Parathyroid adenoma (tissue), 2 donors: ENCODE data around the gene DGKQ.
"Not testable (repeated sequence)": the region's sequence is repeated elsewhere in the genome, so short reads cannot be mapped to it uniquely, and the experiment has no call there.

Source experiments
- H2AFZ ChIP-seq: fragments of 300-600 bp; sonication (generic); one replicate; pipeline ENCODE4 v1.7.0; 2017; ENCODE audit warnings: antibody characterized with exemption, mild to moderate bottlenecking
- H3K27ac ChIP-seq: fragments of 300-600 bp; sonication (generic); one replicate; pipeline ENCODE4 v1.7.0; 2017
- H3K27me3 ChIP-seq: fragments of 300-600 bp; sonication (generic); one replicate; pipeline ENCODE4 v1.7.0; 2017; ENCODE audit warnings: low read length; ENCODE audit not compliant: control insufficient read depth, insufficient read depth
- H3K36me3 ChIP-seq: fragments of 300-600 bp; sonication (generic); one replicate; pipeline ENCODE4 v1.7.0; 2017; ENCODE audit warnings: low read length; ENCODE audit not compliant: control insufficient read depth, insufficient read depth
- H3K4me1 ChIP-seq: fragments of 300-600 bp; sonication (generic); one replicate; pipeline ENCODE4 v1.7.0; 2017; ENCODE audit warnings: control low read depth
- H3K4me2 ChIP-seq: fragments of 300-600 bp; sonication (generic); one replicate; pipeline ENCODE4 v1.7.0; 2017; ENCODE audit warnings: low read length
- H3K4me3 ChIP-seq: fragments of 300-600 bp; sonication (generic); one replicate; pipeline ENCODE4 v1.7.0; 2017; ENCODE audit warnings: low read depth, low read length
- H3K79me2 ChIP-seq: fragments of 300-600 bp; sonication (generic); one replicate; pipeline ENCODE4 v1.7.0; 2017; ENCODE audit warnings: control low read depth
- H3K9ac ChIP-seq: fragments of 300-600 bp; sonication (generic); one replicate; pipeline ENCODE4 v1.7.0; 2017; ENCODE audit warnings: mild to moderate bottlenecking
- H3K9me3 ChIP-seq: fragments of 300-600 bp; sonication (generic); one replicate; pipeline ENCODE4 v1.7.0; 2017; ENCODE audit warnings: low read length; ENCODE audit not compliant: control insufficient read depth
- TF ChIP-seq, protein P1 (sequence below): fragments of 300-600 bp; sonication (generic); IDR thresholded peaks from one replicate; pipeline ENCODE4 v1.7.0; 2017; ENCODE audit warnings: antibody characterized with exemption, mild to moderate bottlenecking
- donor health status: primary hyperparathyroidism.

Gene DGKQ

DNA sequence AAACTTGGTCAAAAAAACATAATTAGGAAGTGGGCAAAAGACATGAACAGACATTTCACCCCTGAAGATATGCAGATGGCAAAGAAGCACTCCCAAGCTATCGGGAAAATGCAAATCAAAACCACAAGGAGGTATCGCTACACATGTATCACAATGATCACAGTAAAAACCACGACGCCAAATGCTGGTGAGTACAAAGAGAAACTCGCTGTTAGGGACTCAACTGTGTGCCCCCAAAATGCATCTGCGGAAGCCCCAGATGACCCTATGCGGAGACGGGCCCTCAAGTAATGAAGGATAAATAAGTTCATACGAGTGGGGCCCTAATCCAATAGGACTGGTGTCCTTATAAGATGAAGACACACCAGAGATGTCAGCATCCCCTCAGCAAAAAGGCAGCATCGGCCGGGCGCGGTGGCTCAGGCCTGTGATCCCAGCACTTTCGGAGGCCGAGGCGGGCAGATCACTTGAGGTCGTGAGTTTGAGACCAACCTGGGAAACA is 51.5 kb downstream of the DGKQ start:
- Histone ChIP-seq H3K9me3 (no peaks in the 10 kb centered on the region), H2AFZ (no peak overlapping the region), H3K4me1 (no peaks in the 10 kb centered on the region), H3K9ac (no peak overlapping the region), H3K27ac (no peak overlapping the region), H3K4me3 (no peak overlapping the region), H3K79me2 (peaks cover 72% of the 10 kb centered on the region), H3K27me3 (no peaks in the 10 kb centered on the region), H3K36me3 (no peaks in the 10 kb centered on the region), H3K4me2 (no peak overlapping the region)
- TF ChIP-seq, protein P1, sequence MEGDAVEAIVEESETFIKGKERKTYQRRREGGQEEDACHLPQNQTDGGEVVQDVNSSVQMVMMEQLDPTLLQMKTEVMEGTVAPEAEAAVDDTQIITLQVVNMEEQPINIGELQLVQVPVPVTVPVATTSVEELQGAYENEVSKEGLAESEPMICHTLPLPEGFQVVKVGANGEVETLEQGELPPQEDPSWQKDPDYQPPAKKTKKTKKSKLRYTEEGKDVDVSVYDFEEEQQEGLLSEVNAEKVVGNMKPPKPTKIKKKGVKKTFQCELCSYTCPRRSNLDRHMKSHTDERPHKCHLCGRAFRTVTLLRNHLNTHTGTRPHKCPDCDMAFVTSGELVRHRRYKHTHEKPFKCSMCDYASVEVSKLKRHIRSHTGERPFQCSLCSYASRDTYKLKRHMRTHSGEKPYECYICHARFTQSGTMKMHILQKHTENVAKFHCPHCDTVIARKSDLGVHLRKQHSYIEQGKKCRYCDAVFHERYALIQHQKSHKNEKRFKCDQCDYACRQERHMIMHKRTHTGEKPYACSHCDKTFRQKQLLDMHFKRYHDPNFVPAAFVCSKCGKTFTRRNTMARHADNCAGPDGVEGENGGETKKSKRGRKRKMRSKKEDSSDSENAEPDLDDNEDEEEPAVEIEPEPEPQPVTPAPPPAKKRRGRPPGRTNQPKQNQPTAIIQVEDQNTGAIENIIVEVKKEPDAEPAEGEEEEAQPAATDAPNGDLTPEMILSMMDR, result no peak

DNA sequence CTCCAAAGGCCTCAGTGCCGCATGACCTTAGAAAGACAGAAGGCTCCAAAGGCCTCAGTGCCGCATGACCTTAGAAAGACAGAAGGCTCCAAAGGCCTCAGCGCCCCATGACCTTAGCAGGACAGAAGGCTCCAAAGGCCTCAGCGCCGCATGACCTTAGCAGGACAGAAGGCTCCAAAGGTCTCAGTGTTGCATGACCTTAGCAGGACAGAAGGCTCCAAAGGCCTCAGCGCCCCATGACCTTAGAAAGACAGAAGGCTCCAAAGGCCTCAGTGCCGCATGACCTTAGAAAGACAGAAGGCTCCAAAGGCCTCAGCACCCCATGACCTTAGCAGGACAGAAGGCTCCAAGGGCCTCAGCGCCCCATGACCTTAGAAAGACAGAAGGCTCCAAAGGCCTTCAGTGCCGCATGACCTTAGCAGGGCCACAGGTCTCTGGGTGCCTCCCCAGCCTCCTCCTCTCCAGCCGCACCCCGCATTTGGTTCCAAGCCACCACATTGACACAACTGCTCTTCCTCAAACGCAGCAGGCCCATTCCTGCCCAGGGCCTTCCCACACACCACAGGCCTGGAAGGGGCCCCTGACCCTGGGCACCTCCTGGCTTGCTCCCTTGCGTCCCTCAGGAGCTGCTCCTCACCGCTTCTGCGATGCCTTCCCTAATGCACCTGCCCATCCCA is 54.2 kb downstream of the DGKQ start:
- not testable (repeated sequence) for H3K36me3 ChIP-seq, H3K27ac ChIP-seq, H3K4me2 ChIP-seq

DNA sequence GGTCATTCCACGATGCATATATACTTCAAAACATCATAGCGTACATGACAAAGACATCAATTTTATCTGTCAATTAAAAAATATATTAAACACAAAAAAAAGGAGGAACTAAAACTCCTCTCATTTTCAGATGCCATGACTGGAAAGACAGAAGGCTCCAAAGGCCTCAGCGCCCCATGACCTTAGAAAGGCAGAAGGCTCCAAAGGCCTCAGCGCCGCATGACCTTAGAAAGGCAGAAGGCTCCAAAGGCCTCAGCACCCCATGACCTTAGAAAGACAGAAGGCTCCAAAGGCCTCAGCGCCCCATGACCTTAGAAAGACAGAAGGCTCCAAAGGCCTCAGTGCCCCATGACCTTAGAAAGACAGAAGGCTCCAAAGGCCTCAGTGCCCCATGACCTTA is 54.8 kb downstream of the DGKQ start:
- H3K4me2 ChIP-seq, H3K9ac ChIP-seq, H3K36me3 ChIP-seq, H3K9me3 ChIP-seq, H3K27ac ChIP-seq, H2AFZ ChIP-seq, H3K4me3 ChIP-seq, H3K27me3 ChIP-seq, H3K4me1 ChIP-seq: not testable (repeated sequence)
- H3K79me2 ChIP-seq, result peaks cover 61% of the 10 kb centered on the region

More for the DNA sequence above, 54.2 kb downstream of the DGKQ start:
- not testable (repeated sequence) for H3K27me3 ChIP-seq, H3K9ac ChIP-seq, H2AFZ ChIP-seq, H3K4me1 ChIP-seq, H3K4me3 ChIP-seq, H3K9me3 ChIP-seq
- peaks cover 61% of the 10 kb centered on the region for H3K79me2 ChIP-seq

DNA sequence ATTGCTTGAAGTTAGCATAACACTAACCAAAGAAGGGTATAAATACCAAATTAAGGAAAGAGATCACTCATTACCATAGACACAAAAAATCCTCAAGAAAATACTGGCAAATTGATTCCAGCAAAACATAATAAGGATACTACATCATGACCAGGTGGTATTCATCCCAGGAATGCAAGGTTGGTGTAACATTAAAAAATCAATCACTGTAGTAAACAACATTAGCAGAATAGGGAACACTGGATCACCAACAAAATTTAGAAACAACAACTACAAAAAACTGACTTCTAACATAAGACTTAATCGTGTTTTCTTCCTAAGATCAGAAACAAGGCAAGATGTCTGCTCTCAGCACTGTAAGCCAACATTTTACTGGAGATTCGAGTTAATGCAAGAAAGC is 55.4 kb downstream of the DGKQ start:
- no peaks in the 10 kb centered on the region for H3K4me1 ChIP-seq
- H3K36me3 ChIP-seq, result no peaks in the 10 kb centered on the region
- H3K27me3 ChIP-seq, result no peaks in the 10 kb centered on the region
- no peak overlapping the region for H3K9ac ChIP-seq
- no peak overlapping the region for H3K4me3 ChIP-seq
- no peak overlapping the region for H3K4me2 ChIP-seq
- no peaks in the 10 kb centered on the region for H3K9me3 ChIP-seq
- no peak overlapping the region for H2AFZ ChIP-seq
- TF ChIP-seq, protein P1, result no peak
- H3K27ac ChIP-seq, result no peak overlapping the region
- peaks cover 56% of the 10 kb centered on the region for H3K79me2 ChIP-seq

DNA sequence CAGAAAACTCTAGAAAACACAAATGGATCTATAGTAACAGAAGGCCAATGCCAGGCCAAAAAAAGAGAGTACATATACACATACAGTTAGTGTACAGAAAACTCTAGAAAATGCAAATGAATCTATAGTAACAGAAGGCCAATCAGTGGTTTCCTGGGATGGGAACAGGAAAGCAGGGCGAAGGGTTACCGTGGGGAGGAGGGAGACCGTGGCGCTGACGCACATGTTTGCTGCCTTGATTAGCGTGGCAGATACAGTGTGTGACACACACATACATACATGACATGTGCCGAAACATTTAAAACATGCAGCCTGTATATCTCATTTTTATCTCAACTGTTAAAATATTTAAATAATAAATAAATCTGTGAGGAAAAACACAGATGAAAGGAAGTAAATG is 55.9 kb downstream of the DGKQ start:
- no peaks in the 10 kb centered on the region for H3K4me1 ChIP-seq
- no peak overlapping the region for H3K4me3 ChIP-seq
- H3K27ac ChIP-seq, result no peak overlapping the region
- no peaks in the 10 kb centered on the region for H3K9me3 ChIP-seq
- no peaks in the 10 kb centered on the region for H3K27me3 ChIP-seq
- H3K4me2 ChIP-seq, result no peak overlapping the region
- TF ChIP-seq, protein P1, result no peak
- no peak overlapping the region for H2AFZ ChIP-seq
- no peak overlapping the region for H3K9ac ChIP-seq
- H3K79me2 ChIP-seq, result peaks cover 52% of the 10 kb centered on the region
- no peaks in the 10 kb centered on the region for H3K36me3 ChIP-seq

DNA sequence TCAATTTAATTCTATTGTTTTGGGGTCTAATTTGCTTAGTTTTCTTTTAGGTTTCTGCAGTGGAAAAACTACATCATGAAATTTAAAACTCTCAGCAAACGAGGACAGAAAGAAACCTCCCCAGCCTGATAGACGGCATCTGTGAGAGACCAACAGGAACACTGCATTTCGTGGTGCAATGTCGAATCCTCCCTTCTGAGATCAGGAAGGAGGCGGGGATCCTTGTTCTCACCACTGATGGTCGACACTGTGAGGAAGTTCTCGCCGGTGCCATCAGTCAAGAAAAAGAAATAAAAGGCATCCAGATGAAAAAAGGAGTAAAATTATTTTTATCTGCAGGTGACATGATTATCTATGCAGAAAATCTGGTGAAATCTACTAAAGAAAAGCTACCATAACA is 57.8 kb downstream of the DGKQ start:
- no peak overlapping the region for H2AFZ ChIP-seq
- H3K4me3 ChIP-seq, result no peak overlapping the region
- peaks cover 45% of the 10 kb centered on the region for H3K79me2 ChIP-seq
- no peaks in the 10 kb centered on the region for H3K9me3 ChIP-seq
- no peak overlapping the region for H3K9ac ChIP-seq
- no peaks in the 10 kb centered on the region for H3K36me3 ChIP-seq
- H3K27me3 ChIP-seq, result no peaks in the 10 kb centered on the region
- no peaks in the 10 kb centered on the region for H3K4me1 ChIP-seq
- no peak overlapping the region for H3K27ac ChIP-seq
- no peak overlapping the region for H3K4me2 ChIP-seq
- TF ChIP-seq, protein P1, result no peak
